ENCODE data around the gene AMFR. TPM values are rescaled to one million over a fixed set of nuclear protein-coding genes. Genes with fewer than 3 reads are reported as not detected.

AMFR gene
- total and polyA plus RNA-seq, 10 of the 15 experiments (the other 5 are each of a cell fraction or from before 2014, with no cell fraction given), result 8.2 to 67.6 (median 28.1) TPM

GRCh38 chr16:56366945-56367344 lies 58.4 kb downstream of the AMFR start:
- Histone ChIP-seq H3K79me2 (ENCODE audit: control insufficient read depth, insufficient read depth, low read length) (no peaks in the 10 kb centered on the region), H3K4me2 (ENCODE audit: control insufficient read depth, insufficient read depth) (no peak overlapping the region), H2AFZ (ENCODE audit: control insufficient read depth, low read depth, low read length) (no peak overlapping the region), H3K27ac (ENCODE audit: control insufficient read depth, insufficient read depth) (no peak overlapping the region), H3K9ac (ENCODE audit: control insufficient read depth, insufficient read depth, low read length) (no peak overlapping the region), H3K27me3 (replicated peaks in 1 of 2; ENCODE audit: control insufficient read depth in 2 of 2, insufficient read depth in 2 of 2, low read length in 1 of 2) (no peaks in the 10 kb centered on the region), H3K4me1 (ENCODE audit: control insufficient read depth, insufficient read depth, low read length) (no peaks in the 10 kb centered on the region), H3K4me3 (no peak overlapping the region), H3K36me3 (ENCODE audit: control insufficient read depth in 2 of 2, insufficient read depth in 2 of 2, low read length in 1 of 2) (peaks cover 16 to 33% of the 10 kb centered on the region in 2 experiments), H4K20me1 (ENCODE audit: control insufficient read depth, insufficient read depth) (no peaks in the 10 kb centered on the region), H3K9me3 (replicated peaks; ENCODE audit: control insufficient read depth, insufficient read depth, low read length) (no peaks in the 10 kb centered on the region)
- FAIRE-seq, result no peak
- intact Hi-C loops (cut with micrococcal nuclease; ENCODE audit: unreplicated experiment) (no loop called here), in situ Hi-C loops (cut with MboI) (no loop called here)
- ATAC-seq, result no peak
- no TSS peak for BruUV-seq (replicated peaks)
- POLR2A ChIA-PET, result no interaction called here
- RAD21 ChIA-PET (ENCODE audit: unreplicated experiment), result no interaction called here
- no peak for DNase-seq (ENCODE audit: low read depth, low spot score)
- SMC1A ChIA-PET (ENCODE audit: uncharacterized antibody, unreplicated experiment), result no interaction called here
- TF ChIP-seq NFYA (IDR thresholded peaks at IDR 0.05; ENCODE audit: borderline replicate concordance, low read depth, low read length) (no peak), ELK1 (IDR thresholded peaks at IDR 0.05; ENCODE audit: low read depth, low read length) (no peak), KAT2A (conservative IDR thresholded peaks at IDR 0.05; ENCODE audit: control insufficient read depth, low read depth, low read length) (no peak), SKIL (IDR thresholded peaks at IDR 0.05; ENCODE audit: low read depth, poor library complexity, severe bottlenecking) (no peak), JUND (IDR thresholded peaks at IDR 0.05; ENCODE audit: low read depth, low read length) (no peak), MTA2 (IDR thresholded peaks at IDR 0.05; ENCODE audit: low read depth) (no peak), MAX (IDR thresholded peaks at IDR 0.05; ENCODE audit: low read depth, low read length) (no peak)
- WGBS (ENCODE audit: insufficient coverage, insufficient replicate concordance, low lambda C conversion rate, missing lambda C conversion rate), result 95% methylated on average over 9 of the region's 9 CpGs
- CTCF ChIA-PET, result interaction anchor here (7.1 kb wide), 1 partner anchor 10 kb away, joined by 32 read pairs; no protein-coding TSS in a partner anchor

Data from GM12878 (cell line).